Loucy (cell line): Measurements from ENCODE around the gene IP6K3.

Experiments used
- H2AFZ ChIP-seq: fragments of 200-600 bp; sonication (generic); 2 replicates; pipeline ENCODE4 v1.6.0; 2016; ENCODE audit warnings: antibody characterized with exemption, mild to moderate bottlenecking, low read length, moderate library complexity
- H3F3A ChIP-seq: fragments of 200-600 bp; 2 replicates; pipeline ENCODE4 v1.6.0; 2016; ENCODE audit warnings: antibody characterized with exemption, low read depth, mild to moderate bottlenecking
- H3K27me3 ChIP-seq: fragments of 200-600 bp; sonication (generic); 2 replicates; pipeline ENCODE4 v1.6.1; 2014; ENCODE audit warnings: low read length, mild to moderate bottlenecking; ENCODE audit not compliant: insufficient read depth, poor library complexity, severe bottlenecking
- H3K36me3 ChIP-seq: fragments of 200-600 bp; sonication (generic); 2 replicates; pipeline ENCODE4 v1.6.1; 2016; ENCODE audit warnings: low read length; ENCODE audit not compliant: insufficient read depth
- H3K4me1 ChIP-seq: fragments of 200-600 bp; sonication (generic); 2 replicates; pipeline ENCODE4 v1.5.1; 2014; ENCODE audit warnings: low read length, mild to moderate bottlenecking; ENCODE audit not compliant: insufficient read depth, poor library complexity, severe bottlenecking
- H3K4me2 ChIP-seq: fragments of 200-600 bp; sonication (generic); 2 replicates; pipeline ENCODE4 v1.6.0; 2014; ENCODE audit warnings: antibody characterized with exemption, low read length, low read depth, mild to moderate bottlenecking; ENCODE audit not compliant: poor library complexity, severe bottlenecking
- H3K4me3 ChIP-seq: fragments of 200-600 bp; sonication (generic); 2 replicates; pipeline ENCODE4 v1.5.1; 2014; ENCODE audit warnings: low read length, mild to moderate bottlenecking, mixed read lengths; ENCODE audit not compliant: poor library complexity, severe bottlenecking
- H3K79me2 ChIP-seq: fragments of 200-600 bp; sonication (generic); 2 replicates; pipeline ENCODE4 v1.6.1; 2014; ENCODE audit warnings: low read length; ENCODE audit not compliant: insufficient read depth
- H3K9ac ChIP-seq: fragments of 200-600 bp; sonication (generic); 2 replicates; pipeline ENCODE4 v1.6.0; 2014; ENCODE audit warnings: mild to moderate bottlenecking, low read depth, low read length, moderate library complexity; ENCODE audit not compliant: poor library complexity, severe bottlenecking
- H3K9me2 ChIP-seq: fragments of 200-600 bp; sonication (generic); replicated peaks from 2 replicates; pipeline ENCODE4 v1.6.1; 2016; ENCODE audit warnings: low read depth, low read length, mixed read lengths
- H3K9me3 ChIP-seq: fragments of 200-600 bp; sonication (generic); 2 replicates; pipeline ENCODE4 v1.6.1; 2014; ENCODE audit warnings: mild to moderate bottlenecking, antibody characterized with exemption, low read length, low read depth; ENCODE audit not compliant: insufficient read depth
- H4K20me1 ChIP-seq: fragments of 200-600 bp; sonication (generic); 2 replicates; pipeline ENCODE4 v1.6.0; 2014; ENCODE audit warnings: antibody characterized with exemption, low read length, mild to moderate bottlenecking; ENCODE audit not compliant: insufficient read depth, poor library complexity, severe bottlenecking
- EZH2phosphoT487 ChIP-seq: fragments of 200-600 bp; IDR thresholded peaks from 2 replicates; pipeline ENCODE4 v1.6.1; 2018; ENCODE audit warnings: antibody characterized with exemption, mild to moderate bottlenecking, moderate library complexity, borderline replicate concordance
- TF ChIP-seq, protein P1 (sequence below): fragments of 200-600 bp; sonication (generic); conservative IDR thresholded peaks from 2 replicates; pipeline ENCODE4 v1.5.1; 2014; ENCODE audit warnings: mild to moderate bottlenecking, antibody characterized with exemption, low read length

The IP6K3 gene

DNA sequence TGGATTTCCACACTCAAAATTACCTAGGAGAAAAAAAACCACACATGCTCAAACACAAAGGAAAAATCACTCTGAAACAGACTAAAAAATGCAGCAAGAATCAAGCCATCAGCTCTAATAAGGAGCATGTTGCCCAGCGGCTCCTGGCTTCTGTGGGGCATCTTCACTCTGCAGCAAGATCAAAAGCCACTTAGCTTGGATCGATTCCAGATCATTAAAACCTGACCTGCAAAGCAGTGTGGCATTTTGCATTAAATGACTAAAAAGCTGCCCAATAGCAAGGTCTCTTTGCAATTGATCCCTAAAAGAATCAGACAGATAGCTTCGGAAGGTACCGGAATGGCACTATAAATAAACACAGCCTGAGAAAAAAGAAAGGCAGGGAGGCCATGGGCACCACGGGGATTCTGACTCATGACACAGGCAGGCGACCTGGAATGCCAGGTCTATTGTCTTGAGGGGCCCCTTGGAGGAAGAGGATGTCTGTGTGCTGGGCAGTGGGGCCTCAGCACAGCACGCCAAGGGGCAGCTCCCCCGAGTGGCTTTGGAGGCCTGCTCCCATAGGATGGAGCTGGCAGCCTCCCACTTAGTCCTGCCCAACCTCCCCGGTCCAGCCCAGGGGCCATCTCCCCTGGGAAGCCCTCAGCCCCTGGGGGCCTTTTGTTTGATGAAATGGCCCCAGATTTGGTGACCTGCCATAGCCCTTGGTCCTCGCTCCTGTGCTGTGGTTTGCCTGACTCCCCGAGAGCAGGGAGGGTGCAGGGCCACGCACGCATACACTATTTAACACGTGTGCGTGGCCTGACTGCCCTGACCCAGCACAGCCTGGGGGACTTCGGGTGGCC is 34.6 kb upstream of the IP6K3 start:
- H3K27me3 ChIP-seq: no peaks in the 10 kb centered on the region
- H3K4me2 ChIP-seq: no peak overlapping the region
- peaks cover 15% of the 10 kb centered on the region for H3K4me1 ChIP-seq
- H3K9me3 ChIP-seq: no peaks in the 10 kb centered on the region
- TF ChIP-seq EZH2phosphoT487: no peak
- TF ChIP-seq, protein P1, sequence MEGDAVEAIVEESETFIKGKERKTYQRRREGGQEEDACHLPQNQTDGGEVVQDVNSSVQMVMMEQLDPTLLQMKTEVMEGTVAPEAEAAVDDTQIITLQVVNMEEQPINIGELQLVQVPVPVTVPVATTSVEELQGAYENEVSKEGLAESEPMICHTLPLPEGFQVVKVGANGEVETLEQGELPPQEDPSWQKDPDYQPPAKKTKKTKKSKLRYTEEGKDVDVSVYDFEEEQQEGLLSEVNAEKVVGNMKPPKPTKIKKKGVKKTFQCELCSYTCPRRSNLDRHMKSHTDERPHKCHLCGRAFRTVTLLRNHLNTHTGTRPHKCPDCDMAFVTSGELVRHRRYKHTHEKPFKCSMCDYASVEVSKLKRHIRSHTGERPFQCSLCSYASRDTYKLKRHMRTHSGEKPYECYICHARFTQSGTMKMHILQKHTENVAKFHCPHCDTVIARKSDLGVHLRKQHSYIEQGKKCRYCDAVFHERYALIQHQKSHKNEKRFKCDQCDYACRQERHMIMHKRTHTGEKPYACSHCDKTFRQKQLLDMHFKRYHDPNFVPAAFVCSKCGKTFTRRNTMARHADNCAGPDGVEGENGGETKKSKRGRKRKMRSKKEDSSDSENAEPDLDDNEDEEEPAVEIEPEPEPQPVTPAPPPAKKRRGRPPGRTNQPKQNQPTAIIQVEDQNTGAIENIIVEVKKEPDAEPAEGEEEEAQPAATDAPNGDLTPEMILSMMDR: no peak
- H2AFZ ChIP-seq: no peak overlapping the region
- H3K4me3 ChIP-seq: no peak overlapping the region
- H3F3A ChIP-seq: no peaks in the 10 kb centered on the region
- H3K36me3 ChIP-seq: peaks cover 55% of the 10 kb centered on the region; the same call in 1 of the 2 replicates
- peaks cover 18% of the 10 kb centered on the region for H4K20me1 ChIP-seq
- no peaks in the 10 kb centered on the region for H3K9me2 ChIP-seq
- H3K9ac ChIP-seq: no peak overlapping the region
- H3K79me2 ChIP-seq: peaks cover 31% of the 10 kb centered on the region

DNA sequence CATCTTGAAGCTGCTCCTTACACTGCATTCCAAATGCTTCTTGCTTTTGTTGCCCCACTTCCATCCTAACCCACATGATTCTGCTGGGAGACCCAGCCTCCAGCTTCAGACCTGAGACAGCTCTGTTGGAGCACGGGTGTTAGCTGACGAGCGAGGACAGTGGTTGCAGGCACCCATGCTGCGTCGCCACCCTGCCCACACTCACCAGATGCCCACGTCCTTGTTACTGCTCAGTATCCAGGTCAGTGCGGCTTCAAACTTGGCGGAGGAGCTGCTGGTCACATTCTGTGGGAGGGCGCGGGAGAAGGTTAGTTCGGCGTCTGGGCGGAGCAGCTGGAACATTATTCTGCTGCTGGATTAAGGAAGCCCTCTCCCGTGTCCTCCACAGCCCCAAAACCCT is 33.2 kb upstream of the IP6K3 start:
- Histone ChIP-seq H3K4me1 (peaks cover under 1% of the 10 kb centered on the region), H3K4me3 (no peak overlapping the region), H3K79me2 (peaks cover 17% of the 10 kb centered on the region), H3K9me2 (no peaks in the 10 kb centered on the region), H3K36me3 (peaks cover 70% of the 10 kb centered on the region; the same call in 1 of the 2 replicates), H3K27me3 (no peaks in the 10 kb centered on the region), H3F3A (no peaks in the 10 kb centered on the region), H2AFZ (no peak overlapping the region), H3K4me2 (no peak overlapping the region), H3K9me3 (no peaks in the 10 kb centered on the region), H4K20me1 (peaks cover 4% of the 10 kb centered on the region), H3K9ac (no peak overlapping the region)
- TF ChIP-seq EZH2phosphoT487: no peak
- TF ChIP-seq, protein P1: no peak

DNA sequence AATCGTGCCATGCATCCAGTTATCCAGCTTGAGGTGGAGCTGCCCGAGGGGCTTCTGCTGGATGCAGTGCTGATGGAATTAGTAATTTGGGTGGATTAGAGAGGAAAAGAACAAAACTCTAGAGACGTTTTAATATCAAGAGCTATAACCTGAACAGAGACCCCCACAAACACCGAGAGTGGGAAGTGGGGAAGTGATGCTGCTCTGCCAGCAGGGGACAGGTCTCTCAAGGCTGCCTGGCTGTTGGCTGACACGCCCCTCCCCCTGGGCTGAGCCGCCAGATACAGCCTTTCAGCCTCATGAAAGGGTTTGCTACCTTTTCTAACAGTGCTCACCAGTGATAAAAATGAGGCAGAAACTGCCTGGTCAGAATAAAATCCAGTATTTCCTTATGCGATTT is 32.6 kb upstream of the IP6K3 start:
- no peak overlapping the region for H3K9ac ChIP-seq
- H3K79me2 ChIP-seq: peaks cover 12% of the 10 kb centered on the region
- no peaks in the 10 kb centered on the region for H3K9me2 ChIP-seq
- no peaks in the 10 kb centered on the region for H3K27me3 ChIP-seq
- H3K4me1 ChIP-seq: no peaks in the 10 kb centered on the region
- no peak for TF ChIP-seq EZH2phosphoT487
- TF ChIP-seq, protein P1: peak; percentile 48
- no peaks in the 10 kb centered on the region for H3F3A ChIP-seq
- no peak overlapping the region for H3K4me2 ChIP-seq
- peaks cover 74% of the 10 kb centered on the region; the same call in 1 of the 2 replicates for H3K36me3 ChIP-seq
- H4K20me1 ChIP-seq: no peaks in the 10 kb centered on the region
- no peak overlapping the region for H3K4me3 ChIP-seq
- no peak overlapping the region for H2AFZ ChIP-seq
- no peaks in the 10 kb centered on the region for H3K9me3 ChIP-seq
